Spinal cord (tissue), 10 donors: ENCODE measurements around the gene IGFL4. TPM values are rescaled to one million over a fixed set of nuclear protein-coding genes. Genes with fewer than 3 reads are reported as not detected.
A peak's percentile ranks its signal among the peaks of the same experiment; 100 is the strongest.

Experiments
- DNase-seq, 6 donors: peaks; one replicate each; pipeline versions ENCODE4 v3.0.0 to v3.0.0-alpha.2; 2013 to 2015; ENCODE audit warnings: low spot score in 6 of 6, low read depth in 4 of 6
- H3K27ac ChIP-seq: one replicate; pipeline ENCODE4 v1.5.1; 2013; ENCODE audit warnings: low read depth, low read length, control low read depth
- H3K27me3 ChIP-seq: one replicate; pipeline ENCODE4 v1.6.1; 2013; ENCODE audit warnings: low read length; ENCODE audit not compliant: control insufficient read depth, insufficient read depth
- H3K36me3 ChIP-seq: one replicate; pipeline ENCODE4 v1.6.1; 2013; ENCODE audit warnings: low read length; ENCODE audit not compliant: control insufficient read depth, insufficient read depth
- H3K4me1 ChIP-seq: one replicate; pipeline ENCODE4 v1.6.1; 2013; ENCODE audit warnings: low read length; ENCODE audit not compliant: control insufficient read depth, insufficient read depth
- H3K4me3 ChIP-seq: one replicate; pipeline ENCODE4 v1.5.1; 2013; ENCODE audit warnings: low read depth, low read length, control low read depth
- H3K9me3 ChIP-seq: one replicate; pipeline ENCODE4 v1.6.1; 2013; ENCODE audit warnings: low read length; ENCODE audit not compliant: control insufficient read depth, insufficient read depth
- WGBS: methylation state at CpG from one replicate; pipeline ENCODE4 v1.1.5; 2013; ENCODE audit warnings: missing lambda C conversion rate; ENCODE audit not compliant: insufficient coverage; 5-methylcytosine and 5-hydroxymethylcytosine counted together
- polyA plus RNA-seq, 2 donors: library from polyadenylated mRNA; unstranded; fragments of 120-200 nt; gene quantifications; one replicate each; pipeline ENCODE4 v1.2.1, GENCODE V29; 2013; ENCODE audit not compliant: insufficient read length in 2 of 2
- total RNA-seq, 2 donors: library from RNA; depleted of rRNA in 1 of 2; stranded (reverse); fragments of 120-200 nt in 1 of 2; fragments of >200 nt in 1 of 2; gene quantifications; one replicate each; pipeline versions ENCODE4 v1.2.3 to v1.2.4, GENCODE V29; 2013 to 2014
- donor health status: healthy.

Gene IGFL4
- total and polyA plus RNA-seq, 4 donors: 1.6 to 12.0 (median 5.7) TPM

- peak in 2 of 6 donors; percentile 47 to 87 for DNase-seq
Measured at GRCh38 chr19:45999653-46000121, 41.1 kb downstream of the IGFL4 start.

GRCh38 chr19:45998834-45999233 is 42.0 kb downstream of the IGFL4 start:
- Histone ChIP-seq H3K9me3 (no peaks in the 10 kb centered on the region), H3K4me1 (peaks cover 21% of the 10 kb centered on the region), H3K27me3 (no peaks in the 10 kb centered on the region), H3K4me3 (no peak overlapping the region), H3K27ac (no peak overlapping the region), H3K36me3 (peaks cover 16% of the 10 kb centered on the region)
- no peak for DNase-seq
- WGBS: 86% methylated on average over 4 of the region's 4 CpGs

More at GRCh38 chr19:45999653-46000121, 41.1 kb downstream of the IGFL4 start:
- H3K36me3 ChIP-seq: peaks cover 19% of the 10 kb centered on the region
- peak overlapping the region; percentile 36 for H3K4me3 ChIP-seq
- H3K27ac ChIP-seq: no peak overlapping the region
- peaks cover 21% of the 10 kb centered on the region for H3K4me1 ChIP-seq
- H3K9me3 ChIP-seq: no peaks in the 10 kb centered on the region
- whole genome bisulfite sequencing: 9% methylated on average over 14 of the region's 14 CpGs
- no peaks in the 10 kb centered on the region for H3K27me3 ChIP-seq

GRCh38 chr19:45996933-45997332 is 43.9 kb downstream of the IGFL4 start:
- Histone ChIP-seq H3K9me3 (no peaks in the 10 kb centered on the region), H3K36me3 (peaks cover 8% of the 10 kb centered on the region), H3K4me3 (no peak overlapping the region), H3K27me3 (no peaks in the 10 kb centered on the region), H3K4me1 (peaks cover 21% of the 10 kb centered on the region), H3K27ac (no peak overlapping the region)
- WGBS: 96% methylated on average over 8 of the region's 8 CpGs
- DNase-seq: no peak

GRCh38 chr19:45995715-45996385 is 45.0 kb downstream of the IGFL4 start:
- WGBS: 9% methylated on average over 11 of the region's 13 CpGs

GRCh38 chr19:45994998-45995714 is 45.6 kb downstream of the IGFL4 start, which contains the start of gene CCDC61:
Gene CCDC61 (plus strand): TSS chr19:45995467. CDS start chr19:46003019, 7,552 bp downstream.
- DNase-seq: peak; percentile 100
- H3K27me3 ChIP-seq: no peaks in the 10 kb centered on the region
- no peaks in the 10 kb centered on the region for H3K9me3 ChIP-seq
- peak within 1 kb of the TSS; percentile 84 for H3K4me3 ChIP-seq
- WGBS: under 1% methylated on average over 23 of the region's 34 CpGs
- peak within 1 kb of the TSS; percentile 69 for H3K27ac ChIP-seq
- peaks cover 8% of the 10 kb centered on the region for H3K36me3 ChIP-seq
- peaks cover 9% of the 10 kb centered on the region for H3K4me1 ChIP-seq

More at GRCh38 chr19:45995715-45996385, 45.0 kb downstream of the IGFL4 start:
- H3K4me1 ChIP-seq: peaks cover 15% of the 10 kb centered on the region
- H3K27me3 ChIP-seq: no peaks in the 10 kb centered on the region
- H3K9me3 ChIP-seq: no peaks in the 10 kb centered on the region
- DNase-seq: no peak
- H3K36me3 ChIP-seq: peaks cover 8% of the 10 kb centered on the region
- H3K27ac ChIP-seq: peak overlapping the region; percentile 69
- peak overlapping the region; percentile 84 for H3K4me3 ChIP-seq

- Histone ChIP-seq H3K36me3 (peaks cover 8% of the 10 kb centered on the region), H3K9me3 (no peaks in the 10 kb centered on the region), H3K4me1 (peaks cover 5% of the 10 kb centered on the region), H3K4me3 (peak overlapping the region; percentile 46), H3K27ac (no peak overlapping the region), H3K27me3 (no peaks in the 10 kb centered on the region)
- 0% methylated on average over 4 of the region's 8 CpGs for WGBS
- no peak for DNase-seq
Measured at GRCh38 chr19:45994456-45994997, 46.3 kb downstream of the IGFL4 start.

GRCh38 chr19:45990113-45990728 is 50.6 kb downstream of the IGFL4 start:
- WGBS: 92% methylated on average over 10 of the region's 12 CpGs
- no peaks in the 10 kb centered on the region for H3K27me3 ChIP-seq
- H3K27ac ChIP-seq: no peak overlapping the region
- H3K4me3 ChIP-seq: no peak overlapping the region
- H3K36me3 ChIP-seq: no peaks in the 10 kb centered on the region
- H3K9me3 ChIP-seq: no peaks in the 10 kb centered on the region
- DNase-seq: peak in 1 of 6 donors; percentile 41
- no peaks in the 10 kb centered on the region for H3K4me1 ChIP-seq
